Activated CD4-positive, alpha-beta T cell treated with anti-CD3 and anti-CD28 coated beads, Interleukin-2, amount 50 U/mL, for 48 hours (primary cell): Measurements from ENCODE around the gene FHIT.

Experiments
- DNase-seq, 2 experiments: peaks; one replicate each; pipeline ENCODE4 v3.0.0-alpha.2; 2020

Gene FHIT

DNA sequence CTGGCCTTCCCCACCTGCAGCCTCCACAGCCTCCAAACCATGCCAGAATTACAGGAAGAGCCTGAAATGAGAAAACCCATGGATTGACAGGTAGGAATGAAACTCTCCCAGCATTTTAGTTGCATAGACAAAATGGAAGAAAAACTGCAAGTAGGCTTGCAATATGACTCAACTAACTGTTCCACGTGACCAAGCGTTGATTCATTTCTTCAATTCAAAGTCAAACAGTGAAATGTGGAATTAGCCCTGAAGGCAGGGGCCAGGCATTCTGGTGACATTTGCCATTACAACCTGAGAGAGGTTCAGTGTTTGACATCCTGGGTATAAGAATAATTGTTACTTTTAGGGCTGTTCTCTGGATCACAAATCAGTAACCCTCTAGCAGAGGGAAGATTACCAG is 1525.0 kb downstream of the FHIT start:
- peak in 1 of 2 experiments; percentile 29 for DNase-seq

GRCh38 chr3:59717679-59718205 is 1533.5 kb downstream of the FHIT start:
- DNase-seq: no peak

DNA sequence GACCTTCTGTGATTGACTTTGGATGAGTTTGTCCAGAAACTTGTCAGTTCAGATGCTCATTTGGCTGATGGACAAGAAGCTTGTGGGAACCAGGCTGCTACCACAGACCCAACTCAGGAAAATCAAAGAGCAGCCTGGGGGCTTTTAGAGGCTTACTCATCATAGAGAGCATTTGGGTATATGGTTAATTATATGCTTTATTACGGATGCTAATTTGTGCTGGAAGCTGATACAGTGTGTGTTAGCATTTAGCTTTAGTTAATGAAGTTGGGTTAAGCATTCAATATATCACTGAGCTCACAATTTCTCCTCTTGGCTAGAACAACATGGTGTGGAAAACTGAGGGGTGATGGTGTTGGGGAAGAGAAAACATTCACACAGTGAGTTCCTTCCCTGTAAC is 1537.2 kb downstream of the FHIT start:
- no peak for DNase-seq

DNA sequence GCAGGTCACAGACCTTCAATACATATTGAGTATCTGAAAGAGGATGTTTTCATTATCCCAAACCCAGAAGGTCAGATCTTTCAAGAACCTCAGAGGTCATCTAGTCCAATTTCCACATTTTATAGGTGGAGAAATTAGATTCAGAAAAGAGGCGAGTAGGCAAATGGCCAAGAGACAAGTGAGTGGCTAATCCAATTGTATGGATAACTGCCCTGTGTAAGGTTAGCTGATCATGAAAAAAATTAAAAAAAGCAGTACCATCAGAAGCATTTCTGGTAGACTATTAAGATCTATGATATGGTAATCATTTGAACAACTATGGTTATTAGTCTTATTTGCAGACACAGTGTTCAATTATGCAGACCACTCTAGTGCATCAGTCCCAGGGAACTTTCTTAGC is 1540.7 kb downstream of the FHIT start:
- no peak for DNase-seq

- no peak for DNase-seq
Observed at GRCh38 chr3:59709702-59710553, 1541.3 kb downstream of the FHIT start.

DNA sequence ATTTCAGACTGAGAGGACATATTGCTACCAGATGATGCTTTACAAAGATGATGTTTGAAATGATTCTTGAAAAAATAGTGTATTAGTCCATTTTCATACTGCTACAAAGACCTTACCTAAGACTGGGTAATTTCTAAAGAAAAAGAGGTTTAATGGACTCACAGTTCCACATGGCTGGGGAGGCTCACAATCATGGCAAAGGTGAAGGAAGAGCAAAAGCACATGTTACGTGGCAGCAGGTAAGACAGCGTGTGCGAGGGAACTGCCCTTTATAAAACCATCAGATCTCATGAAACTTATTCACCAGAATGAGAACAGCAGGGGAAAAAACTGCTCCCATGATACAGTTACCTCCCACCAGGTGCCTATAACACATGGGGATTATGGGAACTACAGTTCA is 1543.0 kb downstream of the FHIT start:
- no peak for DNase-seq

- no peak for DNase-seq
Observed at GRCh38 chr3:59704292-59704691, 1547.0 kb downstream of the FHIT start.

DNA sequence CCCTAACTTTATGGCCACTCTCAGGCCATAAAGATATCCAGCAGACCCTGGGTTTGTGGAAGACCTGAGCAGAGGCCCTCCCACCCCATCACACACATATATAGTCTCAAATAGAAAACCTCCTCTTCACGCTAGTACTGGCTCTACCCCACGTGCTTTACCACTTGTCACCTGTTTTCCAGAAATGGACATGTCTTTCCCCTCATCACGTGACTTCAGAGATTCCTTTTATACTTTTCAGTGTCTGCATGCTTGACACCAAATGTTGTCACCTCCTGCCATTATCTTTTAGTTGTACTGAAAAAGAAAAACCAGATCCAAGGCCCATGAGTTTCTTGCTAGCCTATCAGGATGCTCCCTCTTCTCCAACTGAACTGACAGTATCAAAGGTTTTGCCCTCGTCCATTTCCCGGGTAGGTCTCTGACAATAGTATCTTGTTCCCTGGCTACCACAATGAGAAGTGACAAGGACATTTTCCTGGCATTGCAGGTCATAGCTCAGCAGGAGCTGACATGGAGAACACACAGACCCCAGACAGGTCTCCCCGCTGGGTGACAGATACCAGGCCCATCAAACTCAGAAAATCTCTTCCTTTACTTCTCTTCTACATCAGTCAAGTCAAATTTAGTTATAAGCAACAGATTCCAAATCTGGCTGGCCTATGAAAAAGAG is 1551.5 kb downstream of the FHIT start:
- no peak for DNase-seq
